GM21367 (cell line): Measurements from ENCODE around the gene WDR7.

Experiments used
- ATAC-seq: cut with Tn5 transposase; IDR thresholded peaks from one replicate; pipeline ENCODE4 v1.9.1; 2021; ENCODE audit not compliant: unreplicated experiment

The WDR7 gene

GRCh38 chr18:57073501-57074187 lies 422.5 kb downstream of the WDR7 start:
- no peak for ATAC-seq

GRCh38 chr18:57075716-57076400 lies 424.7 kb downstream of the WDR7 start:
- ATAC-seq = no peak

- no peak for ATAC-seq
Measured at GRCh38 chr18:57077005-57077765, 426.0 kb downstream of the WDR7 start.

GRCh38 chr18:57077786-57078552 lies 426.8 kb downstream of the WDR7 start:
- ATAC-seq = peak; percentile 89

GRCh38 chr18:57078614-57079013 lies 427.5 kb downstream of the WDR7 start:
- ATAC-seq = no peak

- no peak for ATAC-seq
Measured at GRCh38 chr18:57080479-57080878, 429.3 kb downstream of the WDR7 start.

GRCh38 chr18:57081899-57082298 lies 430.7 kb downstream of the WDR7 start:
- no peak for ATAC-seq

- ATAC-seq = no peak
Measured at GRCh38 chr18:57083485-57083884, 432.3 kb downstream of the WDR7 start.

GRCh38 chr18:57084331-57085271 lies 433.4 kb downstream of the WDR7 start:
- peak; percentile 64 for ATAC-seq

- no peak for ATAC-seq
Measured at GRCh38 chr18:57085371-57085770, 434.2 kb downstream of the WDR7 start.

GRCh38 chr18:57086163-57086562 lies 435.0 kb downstream of the WDR7 start:
- ATAC-seq = no peak
